ENCODE results near the gene DNMT3A. TPM values are rescaled to one million over a fixed set of nuclear protein-coding genes. Genes with fewer than 3 reads are reported as not detected.

DNMT3A gene
- total and polyA plus RNA-seq, 2 donors from 2014 or later, result 6.5 to 31.4 TPM

DNA sequence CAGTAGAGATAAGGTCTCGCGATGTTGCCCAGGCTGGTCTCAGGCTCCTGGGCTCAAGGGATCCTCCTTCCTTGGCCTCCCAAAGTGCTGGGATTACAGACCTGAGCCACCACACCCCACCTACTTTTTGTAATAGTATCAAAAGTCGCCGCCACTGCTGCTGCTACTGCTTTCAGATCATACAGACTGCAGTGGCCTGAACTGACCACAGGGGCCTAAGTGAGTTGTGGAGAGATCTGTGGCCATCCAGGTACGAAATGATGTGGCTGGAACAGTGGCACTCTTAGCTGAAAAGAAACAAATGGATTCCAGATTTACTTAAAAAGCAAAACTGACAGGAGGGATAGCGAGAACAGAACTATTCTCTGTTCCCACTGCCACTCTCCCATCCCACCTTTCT, 140.5 kb downstream of the DNMT3A start:
- intact Hi-C loops (cut with DNase I), result no loop called here
- Histone ChIP-seq H3K9ac (ENCODE audit: low read length in 3 of 3) (no peak overlapping the region), H3K4me1 (ENCODE audit: control insufficient read depth in 2 of 3, insufficient read depth in 2 of 3, low read depth in 1 of 3, low read length in 3 of 3) (peaks cover 0 to under 1% (median 0%) of the 10 kb centered on the region in 3 donors), H3K27me3 (ENCODE audit: control insufficient read depth, insufficient read depth, low read length) (no peaks in the 10 kb centered on the region), H3K9me3 (ENCODE audit: control insufficient read depth in 2 of 3, insufficient read depth in 1 of 3, low read length in 3 of 3) (no peaks in the 10 kb centered on the region), H3K27ac (ENCODE audit: low read depth in 2 of 2, low read length in 2 of 2) (no peak overlapping the region), H3K4me3 (ENCODE audit: low read length in 3 of 3) (no peak overlapping the region), H3K36me3 (ENCODE audit: control insufficient read depth in 2 of 3, insufficient read depth in 3 of 3, low read length in 3 of 3) (no peaks in the 10 kb centered on the region)
- no peak for DNase-seq
- TF ChIP-seq, protein P1, sequence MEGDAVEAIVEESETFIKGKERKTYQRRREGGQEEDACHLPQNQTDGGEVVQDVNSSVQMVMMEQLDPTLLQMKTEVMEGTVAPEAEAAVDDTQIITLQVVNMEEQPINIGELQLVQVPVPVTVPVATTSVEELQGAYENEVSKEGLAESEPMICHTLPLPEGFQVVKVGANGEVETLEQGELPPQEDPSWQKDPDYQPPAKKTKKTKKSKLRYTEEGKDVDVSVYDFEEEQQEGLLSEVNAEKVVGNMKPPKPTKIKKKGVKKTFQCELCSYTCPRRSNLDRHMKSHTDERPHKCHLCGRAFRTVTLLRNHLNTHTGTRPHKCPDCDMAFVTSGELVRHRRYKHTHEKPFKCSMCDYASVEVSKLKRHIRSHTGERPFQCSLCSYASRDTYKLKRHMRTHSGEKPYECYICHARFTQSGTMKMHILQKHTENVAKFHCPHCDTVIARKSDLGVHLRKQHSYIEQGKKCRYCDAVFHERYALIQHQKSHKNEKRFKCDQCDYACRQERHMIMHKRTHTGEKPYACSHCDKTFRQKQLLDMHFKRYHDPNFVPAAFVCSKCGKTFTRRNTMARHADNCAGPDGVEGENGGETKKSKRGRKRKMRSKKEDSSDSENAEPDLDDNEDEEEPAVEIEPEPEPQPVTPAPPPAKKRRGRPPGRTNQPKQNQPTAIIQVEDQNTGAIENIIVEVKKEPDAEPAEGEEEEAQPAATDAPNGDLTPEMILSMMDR (IDR thresholded peaks at IDR 0.05; ENCODE audit: borderline replicate concordance, extremely low read depth, insufficient read depth), result no peak
- FAIRE-seq, result no peak

DNA sequence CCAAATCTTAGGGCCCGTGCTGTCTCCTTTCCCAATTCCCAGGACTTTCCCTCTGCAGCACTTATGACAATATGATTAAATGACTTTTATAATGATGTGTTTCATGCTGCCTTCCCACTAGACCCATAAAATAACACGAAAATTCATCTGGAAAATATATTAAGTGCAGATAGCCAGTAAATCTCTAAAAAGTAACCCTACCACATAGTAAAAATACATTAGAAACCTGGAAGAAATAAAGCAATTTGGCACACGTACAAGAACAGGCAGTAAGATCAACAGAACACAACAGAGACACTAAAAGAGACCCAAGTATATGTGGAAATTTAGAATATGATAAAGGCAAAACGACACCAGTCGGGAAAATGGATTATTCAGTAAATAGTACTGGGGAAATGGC, 143.1 kb downstream of the DNMT3A start:
- DNase-seq (no peak), FAIRE-seq (no peak)
- Histone ChIP-seq H3K36me3 (ENCODE audit: control insufficient read depth in 2 of 3, insufficient read depth in 3 of 3, low read length in 3 of 3) (no peaks in the 10 kb centered on the region), H3K4me1 (ENCODE audit: control insufficient read depth in 2 of 3, insufficient read depth in 2 of 3, low read depth in 1 of 3, low read length in 3 of 3) (peaks cover 0 to 2% (median 0%) of the 10 kb centered on the region in 3 donors), H3K9me3 (ENCODE audit: control insufficient read depth in 2 of 3, insufficient read depth in 1 of 3, low read length in 3 of 3) (no peaks in the 10 kb centered on the region), H3K27me3 (ENCODE audit: control insufficient read depth, insufficient read depth, low read length) (no peaks in the 10 kb centered on the region), H3K9ac (ENCODE audit: low read length in 3 of 3) (no peak overlapping the region), H3K4me3 (ENCODE audit: low read length in 3 of 3) (no peak overlapping the region), H3K27ac (ENCODE audit: low read depth in 2 of 2, low read length in 2 of 2) (no peak overlapping the region)
- TF ChIP-seq, protein P1 (IDR thresholded peaks at IDR 0.05; ENCODE audit: borderline replicate concordance, extremely low read depth, insufficient read depth), result no peak
- intact Hi-C loops (cut with DNase I), result no loop called here

DNA sequence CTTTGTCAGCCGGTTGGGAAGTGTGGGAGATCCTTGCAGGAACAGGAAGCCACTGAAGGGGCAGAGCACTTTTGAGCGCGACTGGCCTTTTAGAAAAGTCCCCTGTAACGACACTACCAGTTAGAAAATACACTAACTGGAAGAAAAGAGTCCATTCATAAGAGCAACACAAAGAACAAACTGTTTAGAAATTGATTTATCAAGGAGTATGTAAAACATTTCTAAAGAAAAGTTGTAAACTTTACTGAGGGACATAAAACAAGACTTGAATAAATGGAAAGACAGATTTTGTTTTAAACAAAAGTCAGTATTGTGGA, 143.6 kb downstream of the DNMT3A start:
- H3K9ac ChIP-seq (ENCODE audit: low read length in 3 of 3), result no peak overlapping the region
- H3K36me3 ChIP-seq (ENCODE audit: control insufficient read depth in 2 of 3, insufficient read depth in 3 of 3, low read length in 3 of 3), result no peaks in the 10 kb centered on the region

More for the DNA sequence above, 143.6 kb downstream of the DNMT3A start:
- H3K27me3 ChIP-seq (ENCODE audit: control insufficient read depth, insufficient read depth, low read length), result no peaks in the 10 kb centered on the region
- H3K4me1 ChIP-seq (ENCODE audit: control insufficient read depth in 2 of 3, insufficient read depth in 2 of 3, low read depth in 1 of 3, low read length in 3 of 3), result peaks cover 0 to 2% (median 0%) of the 10 kb centered on the region in 3 donors
- FAIRE-seq (no peak), DNase-seq (no peak)
- H3K9me3 ChIP-seq (ENCODE audit: control insufficient read depth in 2 of 3, insufficient read depth in 1 of 3, low read length in 3 of 3), result no peaks in the 10 kb centered on the region
- no peak overlapping the region for H3K27ac ChIP-seq (ENCODE audit: low read depth in 2 of 2, low read length in 2 of 2)
- intact Hi-C loops (cut with DNase I), result no loop called here
- H3K4me3 ChIP-seq (ENCODE audit: low read length in 3 of 3), result no peak overlapping the region
- TF ChIP-seq, protein P1 (IDR thresholded peaks at IDR 0.05; ENCODE audit: borderline replicate concordance, extremely low read depth, insufficient read depth), result no peak
